ENCODE results near the gene NLGN2.
"Not testable (repeated sequence)": the region's sequence is repeated elsewhere in the genome, so short reads cannot be mapped to it uniquely, and the experiment has no call there.

GRCh38 chr17:7365963-7366362, 41.7 kb upstream of the NLGN2 start:
- not testable (repeated sequence) for TF ChIP-seq CTCF (IDR thresholded peaks at IDR 0.05; ENCODE audit: insufficient read depth, low read length); POLR2AphosphoS5 (IDR thresholded peaks at IDR 0.05; ENCODE audit: low read depth); SPI1 (IDR thresholded peaks at IDR 0.05; ENCODE audit: borderline replicate concordance, low read depth); GABPA (IDR thresholded peaks at IDR 0.05; ENCODE audit: low read depth)
- TF ChIP-seq, protein P1, sequence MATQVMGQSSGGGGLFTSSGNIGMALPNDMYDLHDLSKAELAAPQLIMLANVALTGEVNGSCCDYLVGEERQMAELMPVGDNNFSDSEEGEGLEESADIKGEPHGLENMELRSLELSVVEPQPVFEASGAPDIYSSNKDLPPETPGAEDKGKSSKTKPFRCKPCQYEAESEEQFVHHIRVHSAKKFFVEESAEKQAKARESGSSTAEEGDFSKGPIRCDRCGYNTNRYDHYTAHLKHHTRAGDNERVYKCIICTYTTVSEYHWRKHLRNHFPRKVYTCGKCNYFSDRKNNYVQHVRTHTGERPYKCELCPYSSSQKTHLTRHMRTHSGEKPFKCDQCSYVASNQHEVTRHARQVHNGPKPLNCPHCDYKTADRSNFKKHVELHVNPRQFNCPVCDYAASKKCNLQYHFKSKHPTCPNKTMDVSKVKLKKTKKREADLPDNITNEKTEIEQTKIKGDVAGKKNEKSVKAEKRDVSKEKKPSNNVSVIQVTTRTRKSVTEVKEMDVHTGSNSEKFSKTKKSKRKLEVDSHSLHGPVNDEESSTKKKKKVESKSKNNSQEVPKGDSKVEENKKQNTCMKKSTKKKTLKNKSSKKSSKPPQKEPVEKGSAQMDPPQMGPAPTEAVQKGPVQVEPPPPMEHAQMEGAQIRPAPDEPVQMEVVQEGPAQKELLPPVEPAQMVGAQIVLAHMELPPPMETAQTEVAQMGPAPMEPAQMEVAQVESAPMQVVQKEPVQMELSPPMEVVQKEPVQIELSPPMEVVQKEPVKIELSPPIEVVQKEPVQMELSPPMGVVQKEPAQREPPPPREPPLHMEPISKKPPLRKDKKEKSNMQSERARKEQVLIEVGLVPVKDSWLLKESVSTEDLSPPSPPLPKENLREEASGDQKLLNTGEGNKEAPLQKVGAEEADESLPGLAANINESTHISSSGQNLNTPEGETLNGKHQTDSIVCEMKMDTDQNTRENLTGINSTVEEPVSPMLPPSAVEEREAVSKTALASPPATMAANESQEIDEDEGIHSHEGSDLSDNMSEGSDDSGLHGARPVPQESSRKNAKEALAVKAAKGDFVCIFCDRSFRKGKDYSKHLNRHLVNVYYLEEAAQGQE (IDR thresholded peaks at IDR 0.05; ENCODE audit: insufficient replicate concordance, low read depth) = not testable (repeated sequence)

All from HL-60 (cell line).